Hepatic stellate cell (primary cell): ENCODE results near the gene CACYBP.

ENCODE experiments used
- DNase-seq: peaks from one replicate; pipeline ENCODE4 v3.0.0; 2011; ENCODE audit warnings: low spot score

The CACYBP gene

GRCh38 chr1:174974711-174975119 lies 25.0 kb upstream of the CACYBP start:
- DNase-seq = no peak

- no peak for DNase-seq
Observed at GRCh38 chr1:174975764-174976163, 24.0 kb upstream of the CACYBP start.

- DNase-seq = peak; percentile 35
Observed at GRCh38 chr1:174976436-174977108, 23.2 kb upstream of the CACYBP start.

GRCh38 chr1:174982971-174983689 lies 16.6 kb upstream of the CACYBP start:
- DNase-seq = peak; percentile 17

GRCh38 chr1:174984952-174985351 lies 14.8 kb upstream of the CACYBP start:
- DNase-seq = no peak

- DNase-seq = no peak
Observed at GRCh38 chr1:174988539-174988938, 11.2 kb upstream of the CACYBP start.

- no peak for DNase-seq
Observed at GRCh38 chr1:174988986-174989385, 10.8 kb upstream of the CACYBP start.

GRCh38 chr1:174989536-174990220 lies 10.1 kb upstream of the CACYBP start:
- no peak for DNase-seq

GRCh38 chr1:174990382-174990999 lies 9.3 kb upstream of the CACYBP start:
- DNase-seq = peak; percentile 69

GRCh38 chr1:174991473-174991872 lies 8.3 kb upstream of the CACYBP start:
- DNase-seq = no peak

- no peak for DNase-seq
Observed at GRCh38 chr1:174995121-174995520, 4.6 kb upstream of the CACYBP start.

GRCh38 chr1:174995916-174996315 lies 3.8 kb upstream of the CACYBP start:
- no peak for DNase-seq

GRCh38 chr1:174996476-174996875 lies 3.3 kb upstream of the CACYBP start:
- no peak for DNase-seq

GRCh38 chr1:174997041-174997440 lies 2.7 kb upstream of the CACYBP start:
- DNase-seq = no peak

GRCh38 chr1:174998569-174999215 lies 1.1 kb upstream of the CACYBP start:
- no peak for DNase-seq

GRCh38 chr1:174999216-174999935 lies 371 bp upstream of the CACYBP start:
- peak; percentile 88 for DNase-seq

- no peak for DNase-seq
Observed at GRCh38 chr1:175000697-175001187, 995 bp downstream of the CACYBP start.

GRCh38 chr1:175002910-175003517 lies 3.3 kb downstream of the CACYBP start:
- DNase-seq = no peak

- no peak for DNase-seq
Observed at GRCh38 chr1:175003521-175003920, 3.8 kb downstream of the CACYBP start.

- no peak for DNase-seq
Observed at GRCh38 chr1:175005085-175005783, 5.5 kb downstream of the CACYBP start.
